ENCODE results near the gene FAM184B.

- TF ChIP-seq POLR2A (IDR thresholded peaks at IDR 0.05), result no peak
- TF ChIP-seq POLR2AphosphoS5 (IDR thresholded peaks at IDR 0.05), result no peak
- TF ChIP-seq CTCF (IDR thresholded peaks at IDR 0.05 in 8 of 11, conservative IDR thresholded peaks at IDR 0.05 in 3 of 11), result no peak
These were observed 196.8 kb downstream of the FAM184B start for GRCh38 chr4:17584521-17585213.

Data from spleen (tissue), 7 donors.